GM19240 (cell line): ENCODE results near the gene SCAP.

Experiments
- DNase-seq: peaks from one replicate; pipeline ENCODE4 v3.0.0; 2011; ENCODE audit warnings: low spot score; ENCODE audit not compliant: insufficient read length

SCAP gene

GRCh38 chr3:47414666-47415587 is 60.8 kb downstream of the SCAP start:
- no peak for DNase-seq

GRCh38 chr3:47414161-47414564 is 61.6 kb downstream of the SCAP start:
- no peak for DNase-seq

- DNase-seq: no peak
Observed at GRCh38 chr3:47413751-47414150, 62.0 kb downstream of the SCAP start.

GRCh38 chr3:47412842-47413520 is 62.8 kb downstream of the SCAP start:
- no peak for DNase-seq

GRCh38 chr3:47412453-47412756 is 63.3 kb downstream of the SCAP start:
- DNase-seq: no peak

GRCh38 chr3:47411696-47412452 is 63.9 kb downstream of the SCAP start:
- DNase-seq: no peak

- DNase-seq: no peak
Observed at GRCh38 chr3:47410801-47411646, 64.7 kb downstream of the SCAP start.

GRCh38 chr3:47410417-47410720 is 65.4 kb downstream of the SCAP start:
- no peak for DNase-seq

GRCh38 chr3:47409688-47410416 is 65.9 kb downstream of the SCAP start:
- DNase-seq: no peak

GRCh38 chr3:47409284-47409683 is 66.5 kb downstream of the SCAP start:
- DNase-seq: no peak

- no peak for DNase-seq
Observed at GRCh38 chr3:47408839-47409229, 66.9 kb downstream of the SCAP start.

- DNase-seq: no peak
Observed at GRCh38 chr3:47407896-47408838, 67.6 kb downstream of the SCAP start.

- DNase-seq: no peak
Observed at GRCh38 chr3:47407237-47407636, 68.5 kb downstream of the SCAP start.

- no peak for DNase-seq
Observed at GRCh38 chr3:47406762-47407149, 69.0 kb downstream of the SCAP start.

- DNase-seq: no peak
Observed at GRCh38 chr3:47405820-47406761, 69.7 kb downstream of the SCAP start.

- DNase-seq: no peak
Observed at GRCh38 chr3:47404955-47405790, 70.6 kb downstream of the SCAP start.

GRCh38 chr3:47404431-47404876 is 71.3 kb downstream of the SCAP start:
- no peak for DNase-seq
